ENCODE measurements around the gene NTF4.
"Not testable (repeated sequence)": the region's sequence is repeated elsewhere in the genome, so short reads cannot be mapped to it uniquely, and the experiment has no call there.

DNA sequence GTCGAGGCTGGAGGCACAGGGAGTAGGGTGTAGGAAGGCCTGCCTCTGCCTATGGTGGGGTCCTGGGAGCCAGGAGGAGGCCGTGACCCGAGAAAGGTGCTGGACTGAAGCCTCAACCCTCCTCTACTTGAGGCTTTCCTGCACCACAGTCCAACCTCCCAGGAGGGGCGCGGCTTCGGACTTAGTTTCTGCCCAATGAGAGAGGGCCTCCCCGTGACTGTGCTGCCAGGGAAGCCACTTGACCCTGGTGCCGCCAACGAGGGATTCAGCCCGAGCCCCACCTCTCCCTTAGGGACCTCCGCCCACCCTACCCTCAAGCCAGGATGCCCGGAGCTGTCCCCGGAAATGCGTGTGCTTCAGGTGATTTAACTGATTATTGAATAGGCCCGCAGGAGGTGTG lies 40.4 kb downstream of the NTF4 start, which contains the start of gene CGB3:
- not testable (repeated sequence) for TF ChIP-seq EP300 (IDR thresholded peaks at IDR 0.05)
- TF ChIP-seq, protein P1, sequence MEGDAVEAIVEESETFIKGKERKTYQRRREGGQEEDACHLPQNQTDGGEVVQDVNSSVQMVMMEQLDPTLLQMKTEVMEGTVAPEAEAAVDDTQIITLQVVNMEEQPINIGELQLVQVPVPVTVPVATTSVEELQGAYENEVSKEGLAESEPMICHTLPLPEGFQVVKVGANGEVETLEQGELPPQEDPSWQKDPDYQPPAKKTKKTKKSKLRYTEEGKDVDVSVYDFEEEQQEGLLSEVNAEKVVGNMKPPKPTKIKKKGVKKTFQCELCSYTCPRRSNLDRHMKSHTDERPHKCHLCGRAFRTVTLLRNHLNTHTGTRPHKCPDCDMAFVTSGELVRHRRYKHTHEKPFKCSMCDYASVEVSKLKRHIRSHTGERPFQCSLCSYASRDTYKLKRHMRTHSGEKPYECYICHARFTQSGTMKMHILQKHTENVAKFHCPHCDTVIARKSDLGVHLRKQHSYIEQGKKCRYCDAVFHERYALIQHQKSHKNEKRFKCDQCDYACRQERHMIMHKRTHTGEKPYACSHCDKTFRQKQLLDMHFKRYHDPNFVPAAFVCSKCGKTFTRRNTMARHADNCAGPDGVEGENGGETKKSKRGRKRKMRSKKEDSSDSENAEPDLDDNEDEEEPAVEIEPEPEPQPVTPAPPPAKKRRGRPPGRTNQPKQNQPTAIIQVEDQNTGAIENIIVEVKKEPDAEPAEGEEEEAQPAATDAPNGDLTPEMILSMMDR (IDR thresholded peaks at IDR 0.05): not testable (repeated sequence)

Measured in ovary (tissue), 3 donors.